ENCODE measurements around the gene GINS1.
"Not testable (repeated sequence)": the region's sequence is repeated elsewhere in the genome, so short reads cannot be mapped to it uniquely, and the experiment has no call there.

Gene GINS1

GRCh38 chr20:25457886-25458680 is 50.6 kb downstream of the GINS1 start:
- no peak for DNase-seq

- DNase-seq: no peak
Observed at GRCh38 chr20:25459111-25459830, 51.8 kb downstream of the GINS1 start.

GRCh38 chr20:25459916-25460535 is 52.6 kb downstream of the GINS1 start:
- DNase-seq: no peak

GRCh38 chr20:25460566-25461280 is 53.2 kb downstream of the GINS1 start:
- DNase-seq: no peak

GRCh38 chr20:25461281-25461650 is 53.8 kb downstream of the GINS1 start:
- no peak for DNase-seq

GRCh38 chr20:25461786-25462545 is 54.5 kb downstream of the GINS1 start:
- no peak for DNase-seq

- no peak for DNase-seq
Observed at GRCh38 chr20:25464501-25465242, 57.2 kb downstream of the GINS1 start.

GRCh38 chr20:25465243-25466135 is 58.0 kb downstream of the GINS1 start:
- DNase-seq: no peak

- no peak for DNase-seq
Observed at GRCh38 chr20:25466846-25467245, 59.4 kb downstream of the GINS1 start.

- DNase-seq: no peak
Observed at GRCh38 chr20:25467441-25467840, 60.0 kb downstream of the GINS1 start.

- DNase-seq: no peak
Observed at GRCh38 chr20:25468126-25469075, 60.9 kb downstream of the GINS1 start.

- DNase-seq: no peak
Observed at GRCh38 chr20:25469558-25469957, 62.1 kb downstream of the GINS1 start.

- peak; percentile 63 for DNase-seq
Observed at GRCh38 chr20:25470045-25470444, 62.6 kb downstream of the GINS1 start.

GRCh38 chr20:25471020-25471419 is 63.5 kb downstream of the GINS1 start:
- no peak for DNase-seq

GRCh38 chr20:25473297-25473696 is 65.8 kb downstream of the GINS1 start:
- DNase-seq: not testable (repeated sequence)

- no peak for DNase-seq
Observed at GRCh38 chr20:25476106-25477013, 68.9 kb downstream of the GINS1 start.

GRCh38 chr20:25477014-25477882 is 69.8 kb downstream of the GINS1 start:
- no peak for DNase-seq
